H9 (cell line): Measurements from ENCODE around the gene ANKMY1. TPM values are rescaled to one million over a fixed set of nuclear protein-coding genes. Genes with fewer than 3 reads are reported as not detected.

Source experiments
- DNase-seq: peaks from one replicate; pipeline ENCODE4 v3.0.0-alpha.2; 2017
- H2AFZ ChIP-seq: one replicate; pipeline ENCODE4 v1.6.1; 2013; ENCODE audit warnings: mild to moderate bottlenecking, low read length, control low read depth, moderate library complexity
- H2AK5ac ChIP-seq: 2 replicates; pipeline ENCODE4 v1.6.1; 2013; ENCODE audit warnings: low read length, control low read depth, mixed read lengths; ENCODE audit not compliant: insufficient read length
- H2BK120ac ChIP-seq: one replicate; pipeline ENCODE4 v1.6.1; 2013; ENCODE audit warnings: low read depth, mild to moderate bottlenecking, low read length, control low read depth, inconsistent platforms; ENCODE audit not compliant: poor library complexity, severe bottlenecking
- H2BK12ac ChIP-seq: 2 replicates; pipeline ENCODE4 v1.6.1; 2013; ENCODE audit warnings: low read length, control low read depth, mixed read lengths, low read depth; ENCODE audit not compliant: insufficient read length
- H2BK15ac ChIP-seq: 2 replicates; pipeline ENCODE4 v1.6.1; 2013; ENCODE audit warnings: low read depth, low read length, control low read depth
- H2BK20ac ChIP-seq: one replicate; pipeline ENCODE4 v1.6.1; 2013; ENCODE audit warnings: low read depth, mild to moderate bottlenecking, low read length, control low read depth, inconsistent platforms; ENCODE audit not compliant: poor library complexity, severe bottlenecking
- H2BK5ac ChIP-seq: 2 replicates; pipeline ENCODE4 v1.6.1; 2013; ENCODE audit warnings: low read length, control low read depth, mixed read lengths; ENCODE audit not compliant: insufficient read length
- H3K14ac ChIP-seq: 2 replicates; pipeline ENCODE4 v1.6.1; 2013; ENCODE audit warnings: low read length, control low read depth; ENCODE audit not compliant: insufficient read depth
- H3K18ac ChIP-seq: 2 replicates; pipeline ENCODE4 v1.6.1; 2013; ENCODE audit warnings: low read depth, mild to moderate bottlenecking, mixed read lengths, low read length, control low read depth; ENCODE audit not compliant: insufficient read length
- H3K23ac ChIP-seq: 2 replicates; pipeline ENCODE4 v1.6.1; 2013; ENCODE audit warnings: low read length, control low read depth, mixed read lengths, low read depth; ENCODE audit not compliant: insufficient read length
- H3K23me2 ChIP-seq: 2 replicates; pipeline ENCODE4 v1.6.1; 2013; ENCODE audit warnings: low read depth, mild to moderate bottlenecking, mixed read lengths, low read length, control low read depth; ENCODE audit not compliant: insufficient read length, poor library complexity, severe bottlenecking
- H3K27ac ChIP-seq: 2 replicates; pipeline ENCODE4 v1.5.1; 2013; ENCODE audit warnings: low read length, control low read depth, mixed read lengths, low read depth; ENCODE audit not compliant: insufficient read length
- H3K27me3 ChIP-seq: 2 replicates; pipeline ENCODE4 v1.6.1; 2013; ENCODE audit warnings: low read length, control low read depth, inconsistent platforms; ENCODE audit not compliant: insufficient read depth
- H3K4ac ChIP-seq: 2 replicates; pipeline ENCODE4 v1.6.1; 2013; ENCODE audit warnings: low read depth, mild to moderate bottlenecking, control low read depth, inconsistent platforms, low read length, moderate library complexity
- H3K4me1 ChIP-seq: 2 replicates; pipeline ENCODE4 v1.6.1; 2013; ENCODE audit warnings: low read length, control low read depth, inconsistent platforms; ENCODE audit not compliant: insufficient read depth
- H3K4me2 ChIP-seq: 2 replicates; pipeline ENCODE4 v1.6.1; 2013; ENCODE audit warnings: low read length, control low read depth, mixed read lengths; ENCODE audit not compliant: insufficient read length, insufficient read depth
- H3K56ac ChIP-seq: 2 replicates; pipeline ENCODE4 v1.6.1; 2013; ENCODE audit warnings: low read depth, mild to moderate bottlenecking, mixed read lengths, low read length, control low read depth; ENCODE audit not compliant: insufficient read length
- H3K79me1 ChIP-seq: 2 replicates; pipeline ENCODE4 v1.6.1; 2013; ENCODE audit warnings: low read depth, mild to moderate bottlenecking, moderate library complexity, low read length, control low read depth, inconsistent platforms; ENCODE audit not compliant: insufficient read depth, poor library complexity, severe bottlenecking
- H3K79me2 ChIP-seq: 2 replicates; pipeline ENCODE4 v1.6.1; 2013; ENCODE audit warnings: low read length, control low read depth, inconsistent platforms; ENCODE audit not compliant: insufficient read depth
- H3K9ac ChIP-seq: 2 replicates; pipeline ENCODE4 v1.6.1; 2013; ENCODE audit warnings: low read length, control low read depth, mixed read lengths; ENCODE audit not compliant: insufficient read length; ENCODE audit errors: extremely low read depth
- H3K9me3 ChIP-seq: one replicate; pipeline ENCODE4 v1.6.1; 2013; ENCODE audit warnings: low read depth, low read length, inconsistent platforms; ENCODE audit not compliant: control insufficient read depth
- H3T11ph ChIP-seq: one replicate; pipeline ENCODE4 v1.6.1; 2013; ENCODE audit warnings: mild to moderate bottlenecking, low read length, control low read depth, inconsistent platforms
- H4K20me1 ChIP-seq: one replicate; pipeline ENCODE4 v1.6.1; 2013; ENCODE audit not compliant: control insufficient read depth, insufficient read length, insufficient read depth
- H4K5ac ChIP-seq: 2 replicates; pipeline ENCODE4 v1.6.1; 2013; ENCODE audit warnings: low read depth, mild to moderate bottlenecking, mixed read lengths, low read length, control low read depth; ENCODE audit not compliant: insufficient read length
- H4K8ac ChIP-seq: replicated peaks from 2 replicates; pipeline ENCODE4 v1.6.1; 2013; ENCODE audit warnings: low read length, control low read depth, mixed read lengths, low read depth; ENCODE audit not compliant: insufficient read length
- H4K91ac ChIP-seq: 2 replicates; pipeline ENCODE4 v1.6.1; 2013; ENCODE audit warnings: low read depth, mild to moderate bottlenecking, moderate library complexity, mixed read lengths, low read length, control low read depth; ENCODE audit not compliant: insufficient read length
- H3K27ac Mint-ChIP-seq, 3 experiments: 2 replicates in 2 of 3; 3 replicates in 1 of 3; pipeline ENCODE4 v1.8.0; 2020 to 2021; ENCODE audit warnings: mixed read lengths in 3 of 3, mild to moderate bottlenecking in 1 of 3, moderate library complexity in 1 of 3
- H3K27me3 Mint-ChIP-seq: 2 replicates; pipeline ENCODE4 v1.8.0; 2021; ENCODE audit warnings: low read depth, mild to moderate bottlenecking, moderate library complexity, mixed read lengths
- H3K36me3 Mint-ChIP-seq, 3 experiments: 2 replicates in 2 of 3; 3 replicates in 1 of 3; pipeline ENCODE4 v1.8.0; 2020 to 2021; ENCODE audit warnings: low read depth in 3 of 3, mixed read lengths in 3 of 3; ENCODE audit not compliant: insufficient read depth in 1 of 3
- H3K4me1 Mint-ChIP-seq, 2 experiments: 2 replicates each; pipeline ENCODE4 v1.8.0; 2020; ENCODE audit warnings: mixed read lengths in 2 of 2
- H3K4me3 Mint-ChIP-seq, 2 experiments: 2 replicates in 1 of 2; 3 replicates in 1 of 2; pipeline ENCODE4 v1.8.0; 2020 to 2021; ENCODE audit warnings: mild to moderate bottlenecking in 2 of 2, mixed read lengths in 2 of 2, moderate library complexity in 1 of 2
- H3K9me3 Mint-ChIP-seq, 2 experiments: 2 replicates in 1 of 2; 3 replicates in 1 of 2; pipeline ENCODE4 v1.8.0; 2020; ENCODE audit warnings: mild to moderate bottlenecking in 2 of 2, mixed read lengths in 2 of 2, moderate library complexity in 1 of 2
- CTCF ChIP-seq: fragments of 200-600 bp; sonication (generic); conservative IDR thresholded peaks from 3 replicates; pipeline ENCODE4 v1.8.0; 2021; ENCODE audit warnings: antibody characterized with exemption, mild to moderate bottlenecking
- WGBS: extraction: QIAGEN DNeasy Blood & Tissue Kit; methylation state at CpG from one replicate; pipeline ENCODE4 v1.1.7; 2013; ENCODE audit warnings: missing lambda C conversion rate, low lambda C conversion rate, mixed read lengths; ENCODE audit not compliant: insufficient read length; ENCODE audit errors: extremely low coverage; 5-methylcytosine and 5-hydroxymethylcytosine counted together
- total RNA-seq: library from RNA; stranded (reverse); gene quantifications from 2 replicates; pipeline ENCODE4 v1.2.1, GENCODE V29; 2021

Gene ANKMY1
- total RNA-seq, 1 experiment from 2014 or later = 13.7 TPM

- H4K91ac ChIP-seq = no peak overlapping the region
- no peak overlapping the region for H2BK12ac ChIP-seq
- no peak overlapping the region for H2BK5ac ChIP-seq
- no peak overlapping the region for H2BK120ac ChIP-seq
- no peaks in the 10 kb centered on the region for H3K27me3 ChIP-seq
- peaks cover 0 to 13% (median 0%) of the 10 kb centered on the region in 3 experiments; a peak in 3 of 7 replicates for H3K36me3 Mint-ChIP-seq
- H3K27ac Mint-ChIP-seq = no peak overlapping the region
- H3K4me2 ChIP-seq = no peak overlapping the region
- H3T11ph ChIP-seq = no peak overlapping the region
- H3K4me3 Mint-ChIP-seq = no peak overlapping the region
- H3K79me1 ChIP-seq = no peaks in the 10 kb centered on the region
- H2BK15ac ChIP-seq = no peak overlapping the region
- no peaks in the 10 kb centered on the region for H3K23me2 ChIP-seq
- H2AK5ac ChIP-seq = no peak overlapping the region
- no peaks in the 10 kb centered on the region for H3K79me2 ChIP-seq
- no peak overlapping the region for H3K18ac ChIP-seq
- H2BK20ac ChIP-seq = no peak overlapping the region
- H4K20me1 ChIP-seq = no peaks in the 10 kb centered on the region
- no peak overlapping the region for H3K23ac ChIP-seq
- H3K27ac ChIP-seq = no peak overlapping the region
- H3K4me1 ChIP-seq = no peaks in the 10 kb centered on the region
- H3K4ac ChIP-seq = no peak overlapping the region
- no peak overlapping the region for H3K56ac ChIP-seq
- H3K4me1 Mint-ChIP-seq = no peaks in the 10 kb centered on the region
- H3K9ac ChIP-seq = no peak overlapping the region
- no peak for DNase-seq
- H2AFZ ChIP-seq = no peak overlapping the region
- H3K9me3 Mint-ChIP-seq = no peaks in the 10 kb centered on the region
- no peaks in the 10 kb centered on the region for H3K27me3 Mint-ChIP-seq
- H4K8ac ChIP-seq = no peak overlapping the region
- no peaks in the 10 kb centered on the region for H3K9me3 ChIP-seq
- no CpG with 5 or more reads among the region's 17 CpGs for WGBS
- TF ChIP-seq CTCF = no peak
- no peak overlapping the region for H4K5ac ChIP-seq
- H3K14ac ChIP-seq = no peak overlapping the region
Measured at GRCh38 chr2:240598311-240598911, 40.6 kb upstream of the ANKMY1 start.
